Fibroblast of lung (primary cell): ENCODE results near the gene DBX2. TPM values are rescaled to one million over a fixed set of nuclear protein-coding genes. Genes with fewer than 3 reads are reported as not detected.

ENCODE experiments used
- DNase-seq, 2 donors: peaks; one replicate each; pipeline versions ENCODE4 v3.0.0 to v3.0.0-alpha.2; 2010; ENCODE audit warnings: low read depth in 2 of 2
- H2AFZ ChIP-seq: 2 replicates; pipeline ENCODE4 v1.5.1; 2012; ENCODE audit warnings: low read length, control low read depth, inconsistent platforms
- H3K27ac ChIP-seq: 2 replicates; pipeline ENCODE4 v1.5.1; 2011; ENCODE audit warnings: low read length, control low read depth; ENCODE audit not compliant: insufficient read depth
- H3K27me3 ChIP-seq: 2 replicates; pipeline ENCODE4 v1.5.1; 2011; ENCODE audit warnings: mild to moderate bottlenecking, low read length; ENCODE audit not compliant: control insufficient read depth, insufficient read depth
- H3K36me3 ChIP-seq: 2 replicates; pipeline ENCODE4 v1.5.1; 2011; ENCODE audit warnings: low read length; ENCODE audit not compliant: control insufficient read depth, insufficient read depth
- H3K4me1 ChIP-seq: 2 replicates; pipeline ENCODE4 v1.5.1; 2011; ENCODE audit warnings: low read length; ENCODE audit not compliant: control insufficient read depth, insufficient read depth; ENCODE audit errors: extremely low read depth
- H3K4me2 ChIP-seq: 2 replicates; pipeline ENCODE4 v1.5.1; 2011; ENCODE audit warnings: low read length, control low read depth; ENCODE audit not compliant: insufficient read depth; ENCODE audit errors: extremely low read depth
- H3K4me3 ChIP-seq, 4 experiments: fragments of 200-600 bp in 1 of 4; sonication (generic) in 1 of 4; replicated peaks in 1 of 4; 2 replicates each; pipeline ENCODE4 v1.5.1; 2011 to 2016; ENCODE audit warnings: low read length in 4 of 4, low read depth in 3 of 4, mild to moderate bottlenecking in 3 of 4, control low read depth in 2 of 4, inconsistent platforms in 1 of 4, mixed read lengths in 1 of 4; ENCODE audit not compliant: insufficient read depth in 1 of 4; ENCODE audit errors: control extremely low read depth in 1 of 4
- H3K79me2 ChIP-seq: 2 replicates; pipeline ENCODE4 v1.5.1; 2012; ENCODE audit warnings: mild to moderate bottlenecking, low read length, inconsistent platforms; ENCODE audit not compliant: control insufficient read depth, insufficient read depth
- H3K9ac ChIP-seq: 2 replicates; pipeline ENCODE4 v1.5.1; 2011; ENCODE audit warnings: mild to moderate bottlenecking, low read length, control low read depth; ENCODE audit not compliant: insufficient read depth
- H3K9me3 ChIP-seq: 2 replicates; pipeline ENCODE4 v1.5.1; 2012; ENCODE audit warnings: low read depth, low read length; ENCODE audit not compliant: control insufficient read depth, insufficient read depth
- H4K20me1 ChIP-seq: 2 replicates; pipeline ENCODE4 v1.5.1; 2011; ENCODE audit warnings: low read length; ENCODE audit not compliant: control insufficient read depth, insufficient read depth; ENCODE audit errors: extremely low read depth
- EZH2 ChIP-seq: IDR thresholded peaks from 2 replicates; pipeline ENCODE4 v1.5.1; 2012; ENCODE audit warnings: low read length, control low read depth, mild to moderate bottlenecking; ENCODE audit errors: missing control alignments
- polyA plus RNA-seq, 2 donors: library from polyadenylated mRNA; depleted of rRNA in 1 of 2; stranded (reverse) in 1 of 2; unstranded in 1 of 2; fragments of >200 nt; gene quantifications; 2 replicates each; pipeline ENCODE4 v1.2.1, GENCODE V29; 2011 to 2012; ENCODE audit warnings: missing spikeins in 1 of 2
- total RNA-seq: library from RNA; depleted of rRNA; stranded (reverse); fragments of >200 nt; gene quantifications from 2 replicates; pipeline ENCODE4 v1.2.1, GENCODE V29; 2014
- TF ChIP-seq, protein P1 (sequence below), 2 donors: IDR thresholded peaks in 1 of 2; conservative IDR thresholded peaks in 1 of 2; 1 replicate in 1 of 2; 2 replicates in 1 of 2; pipeline ENCODE4 v1.5.1; 2011 to 2012; ENCODE audit warnings: low read length in 2 of 2, control low read depth in 1 of 2, inconsistent platforms in 1 of 2, low read depth in 1 of 2, mild to moderate bottlenecking in 1 of 2

Gene DBX2
- total and polyA plus RNA-seq, 2 donors (not counting 1 experiment from before 2014, with no cell fraction given): not detected

DNA sequence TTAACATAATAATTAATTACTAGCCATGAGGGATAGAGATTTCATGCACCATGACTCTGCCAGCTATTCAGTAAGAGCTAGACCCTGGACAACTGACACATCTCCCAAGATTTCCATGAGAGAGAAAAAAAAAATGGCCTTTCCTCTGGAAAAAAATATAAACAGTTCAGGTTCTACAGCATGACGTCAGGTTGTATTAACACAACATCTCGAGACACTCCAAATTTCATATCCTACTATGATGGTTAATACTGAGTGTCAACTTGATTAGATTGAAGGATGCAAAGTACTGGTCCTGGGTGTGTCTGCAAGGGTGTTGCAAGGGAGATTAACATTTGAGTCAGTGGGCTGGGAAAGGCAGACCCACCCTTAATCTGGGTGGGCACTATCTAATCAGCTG lies 11.1 kb downstream of the DBX2 start:
- H3K27ac ChIP-seq: no peak overlapping the region
- no peak overlapping the region for H2AFZ ChIP-seq
- DNase-seq: no peak
- H3K36me3 ChIP-seq: no peaks in the 10 kb centered on the region
- H3K9ac ChIP-seq: no peak overlapping the region
- H4K20me1 ChIP-seq: no peaks in the 10 kb centered on the region
- no peak overlapping the region for H3K4me3 ChIP-seq
- TF ChIP-seq, protein P1, sequence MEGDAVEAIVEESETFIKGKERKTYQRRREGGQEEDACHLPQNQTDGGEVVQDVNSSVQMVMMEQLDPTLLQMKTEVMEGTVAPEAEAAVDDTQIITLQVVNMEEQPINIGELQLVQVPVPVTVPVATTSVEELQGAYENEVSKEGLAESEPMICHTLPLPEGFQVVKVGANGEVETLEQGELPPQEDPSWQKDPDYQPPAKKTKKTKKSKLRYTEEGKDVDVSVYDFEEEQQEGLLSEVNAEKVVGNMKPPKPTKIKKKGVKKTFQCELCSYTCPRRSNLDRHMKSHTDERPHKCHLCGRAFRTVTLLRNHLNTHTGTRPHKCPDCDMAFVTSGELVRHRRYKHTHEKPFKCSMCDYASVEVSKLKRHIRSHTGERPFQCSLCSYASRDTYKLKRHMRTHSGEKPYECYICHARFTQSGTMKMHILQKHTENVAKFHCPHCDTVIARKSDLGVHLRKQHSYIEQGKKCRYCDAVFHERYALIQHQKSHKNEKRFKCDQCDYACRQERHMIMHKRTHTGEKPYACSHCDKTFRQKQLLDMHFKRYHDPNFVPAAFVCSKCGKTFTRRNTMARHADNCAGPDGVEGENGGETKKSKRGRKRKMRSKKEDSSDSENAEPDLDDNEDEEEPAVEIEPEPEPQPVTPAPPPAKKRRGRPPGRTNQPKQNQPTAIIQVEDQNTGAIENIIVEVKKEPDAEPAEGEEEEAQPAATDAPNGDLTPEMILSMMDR (conservative IDR thresholded peaks at IDR 0.05 in 1 of 2, IDR thresholded peaks at IDR 0.05 in 1 of 2; ENCODE audit: low read depth in 1 of 2, low read length in 2 of 2): no peak
- no peak for TF ChIP-seq EZH2
- H3K4me2 ChIP-seq: no peak overlapping the region
- no peaks in the 10 kb centered on the region for H3K27me3 ChIP-seq
- no peaks in the 10 kb centered on the region for H3K4me1 ChIP-seq
- no peaks in the 10 kb centered on the region for H3K9me3 ChIP-seq
- H3K79me2 ChIP-seq: no peaks in the 10 kb centered on the region

- H3K4me2 ChIP-seq: no peak overlapping the region
- H3K79me2 ChIP-seq: no peaks in the 10 kb centered on the region
- TF ChIP-seq, protein P1 (conservative IDR thresholded peaks at IDR 0.05 in 1 of 2, IDR thresholded peaks at IDR 0.05 in 1 of 2; ENCODE audit: low read depth in 1 of 2, low read length in 2 of 2): no peak
- TF ChIP-seq EZH2: no peak
- H3K27ac ChIP-seq: no peak overlapping the region
- no peaks in the 10 kb centered on the region for H4K20me1 ChIP-seq
- no peaks in the 10 kb centered on the region for H3K36me3 ChIP-seq
- no peak overlapping the region for H2AFZ ChIP-seq
- no peak for DNase-seq
- no peaks in the 10 kb centered on the region for H3K9me3 ChIP-seq
- no peaks in the 10 kb centered on the region for H3K27me3 ChIP-seq
- H3K9ac ChIP-seq: no peak overlapping the region
- H3K4me1 ChIP-seq: no peaks in the 10 kb centered on the region
- H3K4me3 ChIP-seq: no peak overlapping the region
Observed at GRCh38 chr12:45034861-45035265, 16.0 kb downstream of the DBX2 start.

DNA sequence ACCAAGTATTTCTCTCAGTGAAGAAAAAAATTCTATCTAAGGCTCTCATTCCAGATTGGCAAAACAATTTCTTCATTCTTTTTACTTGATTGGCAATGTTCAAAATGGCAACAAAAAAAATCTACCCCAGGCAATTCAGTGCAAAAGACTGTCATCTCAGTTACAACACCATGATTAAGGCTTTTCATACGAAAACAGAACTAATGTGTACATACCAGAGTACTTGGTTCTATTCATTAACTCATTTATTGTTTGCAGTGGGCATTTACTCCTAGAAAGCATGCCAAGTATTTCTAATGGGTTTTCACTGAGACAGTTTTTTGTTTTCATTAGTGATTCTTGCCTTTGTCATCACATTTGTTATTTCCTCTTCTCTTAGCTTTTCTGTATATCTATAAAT lies 33.0 kb downstream of the DBX2 start:
- no peak for DNase-seq

More for the DNA sequence above, 33.0 kb downstream of the DBX2 start:
- no peak overlapping the region for H3K9ac ChIP-seq
- no peak overlapping the region for H3K4me3 ChIP-seq
- no peak overlapping the region for H2AFZ ChIP-seq
- no peaks in the 10 kb centered on the region for H4K20me1 ChIP-seq
- TF ChIP-seq EZH2: no peak
- TF ChIP-seq, protein P1 (conservative IDR thresholded peaks at IDR 0.05 in 1 of 2, IDR thresholded peaks at IDR 0.05 in 1 of 2; ENCODE audit: low read depth in 1 of 2, low read length in 2 of 2): no peak
- no peak overlapping the region for H3K27ac ChIP-seq
- H3K36me3 ChIP-seq: no peaks in the 10 kb centered on the region
- no peak overlapping the region for H3K4me2 ChIP-seq
- H3K9me3 ChIP-seq: no peaks in the 10 kb centered on the region
- H3K27me3 ChIP-seq: no peaks in the 10 kb centered on the region
- no peaks in the 10 kb centered on the region for H3K4me1 ChIP-seq
- no peaks in the 10 kb centered on the region for H3K79me2 ChIP-seq
